Astrocyte of the cerebellum (primary cell): Measurements from ENCODE around the gene SLMAP.

ENCODE experiments used
- DNase-seq: peaks from one replicate; pipeline ENCODE4 v3.0.0-alpha.2; 2011; ENCODE audit warnings: low read depth
- H3K4me3 ChIP-seq: 2 replicates; pipeline ENCODE4 v1.5.1; 2011; ENCODE audit warnings: mild to moderate bottlenecking, low read depth, low read length, moderate library complexity
- in situ Hi-C: cut with HindIII; loops from 2 replicates; pipeline ENCODE4 v1.10.0; 2017; ENCODE audit warnings: low sequenced_read_pairs
- TF ChIP-seq, protein P1 (sequence below): IDR thresholded peaks from 2 replicates; pipeline ENCODE4 v1.5.1; 2012; ENCODE audit warnings: low read length, low read depth, moderate library complexity, mild to moderate bottlenecking; ENCODE audit errors: missing control alignments

SLMAP gene

DNA sequence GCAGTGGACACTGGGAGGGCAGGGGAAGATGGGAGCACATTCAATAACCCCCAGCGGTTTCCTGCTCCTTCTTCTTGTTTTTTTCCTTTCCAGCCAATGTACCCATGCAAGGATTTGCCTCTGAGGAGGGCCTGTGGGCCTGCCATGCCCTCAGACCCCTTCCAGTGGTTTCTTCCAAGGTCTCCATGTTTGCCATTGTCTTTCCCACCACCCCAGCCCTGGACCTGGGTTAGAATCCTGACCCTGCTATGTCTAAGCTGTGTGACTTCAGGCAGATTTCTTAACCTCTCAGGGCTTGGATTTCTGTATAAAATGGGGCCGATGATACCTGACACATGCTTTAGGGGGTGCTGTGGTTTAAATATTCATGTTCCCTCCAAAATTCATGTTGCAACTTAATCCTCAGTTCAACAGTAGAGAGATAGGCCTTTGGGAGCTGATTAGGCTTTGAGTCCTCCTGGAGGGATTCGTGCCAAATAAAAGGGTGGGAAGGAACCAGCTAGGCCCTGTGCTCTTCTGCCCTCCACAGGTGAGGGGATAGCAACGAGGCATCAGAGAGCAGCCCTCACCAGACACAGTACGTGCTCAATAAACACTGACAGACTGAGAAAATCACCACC, 205.8 kb downstream of the SLMAP start:
- in situ Hi-C loops: no loop called here
- no peak for DNase-seq
- H3K4me3 ChIP-seq: no peak overlapping the region
- TF ChIP-seq, protein P1, sequence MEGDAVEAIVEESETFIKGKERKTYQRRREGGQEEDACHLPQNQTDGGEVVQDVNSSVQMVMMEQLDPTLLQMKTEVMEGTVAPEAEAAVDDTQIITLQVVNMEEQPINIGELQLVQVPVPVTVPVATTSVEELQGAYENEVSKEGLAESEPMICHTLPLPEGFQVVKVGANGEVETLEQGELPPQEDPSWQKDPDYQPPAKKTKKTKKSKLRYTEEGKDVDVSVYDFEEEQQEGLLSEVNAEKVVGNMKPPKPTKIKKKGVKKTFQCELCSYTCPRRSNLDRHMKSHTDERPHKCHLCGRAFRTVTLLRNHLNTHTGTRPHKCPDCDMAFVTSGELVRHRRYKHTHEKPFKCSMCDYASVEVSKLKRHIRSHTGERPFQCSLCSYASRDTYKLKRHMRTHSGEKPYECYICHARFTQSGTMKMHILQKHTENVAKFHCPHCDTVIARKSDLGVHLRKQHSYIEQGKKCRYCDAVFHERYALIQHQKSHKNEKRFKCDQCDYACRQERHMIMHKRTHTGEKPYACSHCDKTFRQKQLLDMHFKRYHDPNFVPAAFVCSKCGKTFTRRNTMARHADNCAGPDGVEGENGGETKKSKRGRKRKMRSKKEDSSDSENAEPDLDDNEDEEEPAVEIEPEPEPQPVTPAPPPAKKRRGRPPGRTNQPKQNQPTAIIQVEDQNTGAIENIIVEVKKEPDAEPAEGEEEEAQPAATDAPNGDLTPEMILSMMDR: peak; percentile 45

DNA sequence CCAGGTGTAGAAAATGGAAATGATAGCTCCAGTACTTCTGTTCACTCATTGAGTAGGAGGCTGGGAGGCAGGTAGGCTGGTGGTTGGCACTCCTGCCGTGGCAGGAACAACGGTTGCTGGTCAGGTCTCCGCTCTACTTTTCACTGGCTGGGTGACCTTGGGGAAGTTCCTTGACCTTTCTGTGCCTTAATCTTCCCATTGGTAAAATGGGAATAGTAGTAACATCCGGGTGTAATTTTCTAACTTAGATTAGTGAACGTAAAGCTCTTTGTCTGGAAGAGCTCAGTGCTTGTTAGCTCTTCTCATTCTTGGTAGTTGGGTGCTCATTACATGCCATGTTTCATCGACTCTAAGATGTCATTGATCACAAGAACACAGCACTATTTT, 206.3 kb downstream of the SLMAP start:
- H3K4me3 ChIP-seq: no peak overlapping the region
- no peak for DNase-seq
- in situ Hi-C loops: no loop called here
- TF ChIP-seq, protein P1: no peak

DNA sequence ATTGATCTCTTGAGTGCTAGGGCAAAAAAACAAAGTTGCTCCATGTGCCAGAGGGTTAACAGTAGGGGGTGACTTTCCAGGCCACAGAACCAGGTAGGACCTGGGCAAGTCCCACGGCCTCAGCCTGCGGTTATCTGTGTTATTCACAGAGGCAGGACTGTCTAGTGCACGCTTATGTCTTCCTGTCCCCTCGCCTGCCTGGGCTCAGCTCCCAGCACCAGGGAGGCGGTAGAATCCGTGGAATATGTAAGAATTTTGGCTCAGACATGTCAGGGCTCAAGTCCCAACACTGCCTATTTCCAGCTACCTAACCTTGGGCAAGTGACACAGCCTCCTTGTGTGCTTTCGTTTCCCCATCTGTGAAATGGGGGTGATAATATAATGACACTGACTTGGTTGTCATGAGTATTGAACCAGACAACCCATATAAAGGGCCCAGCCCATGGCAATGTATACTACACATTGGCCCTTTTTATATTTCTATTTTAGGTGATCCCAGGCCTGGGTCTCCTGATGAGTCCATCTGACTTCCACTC, 207.8 kb downstream of the SLMAP start:
- TF ChIP-seq, protein P1: no peak
- in situ Hi-C loops: no loop called here
- H3K4me3 ChIP-seq: no peak overlapping the region
- DNase-seq: no peak

DNA sequence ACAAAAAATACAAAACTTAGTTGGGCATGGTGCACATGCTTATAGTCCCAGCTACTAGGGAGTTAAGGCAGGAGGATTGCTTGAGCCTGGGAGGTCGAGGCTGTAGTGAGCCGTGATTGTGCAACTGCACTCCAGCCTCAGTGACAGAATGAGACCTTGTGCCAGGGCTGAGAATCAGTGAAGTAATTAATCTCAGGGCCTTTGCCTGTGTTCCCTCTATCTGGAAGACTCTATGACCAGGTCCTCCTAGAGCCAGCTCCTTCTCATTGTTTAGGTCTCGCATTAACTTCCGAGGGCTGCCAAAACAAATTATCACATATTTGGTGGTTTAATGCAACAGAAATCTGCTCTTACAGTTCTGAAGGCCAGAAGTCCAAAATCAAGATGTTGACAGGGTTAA, 210.7 kb downstream of the SLMAP start:
- TF ChIP-seq, protein P1: no peak
- in situ Hi-C loops: no loop called here
- H3K4me3 ChIP-seq: no peak overlapping the region
- no peak for DNase-seq

DNA sequence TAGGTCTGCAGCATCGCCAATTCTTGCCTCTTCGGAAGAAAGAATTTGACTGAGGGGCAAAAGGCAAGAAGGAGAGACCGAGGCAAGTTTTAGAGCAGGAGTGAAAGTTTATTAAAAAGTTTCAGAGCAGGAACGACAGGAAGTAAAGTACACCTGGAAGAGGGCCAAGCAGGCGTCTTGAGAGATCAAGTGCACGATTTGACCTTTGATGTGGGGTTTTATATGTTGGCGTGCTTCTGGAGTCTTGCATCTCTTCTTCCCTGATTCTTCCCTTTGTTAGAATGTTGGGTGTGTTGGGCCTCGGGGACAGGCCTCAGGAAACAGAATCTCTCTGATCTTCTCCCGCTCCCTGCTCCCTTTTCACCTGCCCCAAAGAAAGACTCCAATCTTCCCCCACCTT, 211.5 kb downstream of the SLMAP start:
- no peak for DNase-seq
- in situ Hi-C loops: no loop called here
- H3K4me3 ChIP-seq: no peak overlapping the region
- TF ChIP-seq, protein P1: no peak

DNA sequence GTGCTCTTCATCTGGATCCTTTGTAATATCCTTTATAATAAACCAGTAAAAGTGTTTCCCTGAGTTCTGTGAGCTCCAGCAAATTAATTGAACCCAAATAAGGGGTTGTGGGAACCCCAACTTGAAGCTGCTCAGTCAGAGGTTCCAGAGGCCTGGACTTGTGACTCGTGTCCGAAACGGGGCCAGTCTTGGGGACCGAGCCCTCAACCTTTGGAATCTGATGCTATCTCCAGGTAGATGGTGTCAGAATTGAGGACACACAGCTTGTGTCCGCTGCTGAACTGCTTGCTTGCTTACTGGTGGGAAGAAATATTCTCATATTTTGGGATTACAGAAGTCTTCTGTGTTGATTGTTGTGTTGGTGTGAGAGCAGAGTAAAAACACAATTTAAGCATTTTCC, 212.4 kb downstream of the SLMAP start:
- no peak overlapping the region for H3K4me3 ChIP-seq
- in situ Hi-C loops: no loop called here
- no peak for DNase-seq
- TF ChIP-seq, protein P1: no peak
